Lower lobe of right lung (tissue), 2 donors: ENCODE results near the gene ACYP2. TPM values are rescaled to one million over a fixed set of nuclear protein-coding genes. Genes with fewer than 3 reads are reported as not detected.

Experiments used
- ATAC-seq, 2 donors: fragments of 200-7000 bp; cut with Tn5 transposase; one replicate each; pipeline ENCODE4 v1.9.1; 2020 to 2022; ENCODE audit warnings: mild to moderate bottlenecking in 2 of 2, moderate library complexity in 2 of 2
- DNase-seq: peaks from one replicate; pipeline ENCODE4 v3.0.0-alpha.2; 2020
- H3K27ac ChIP-seq: fragments of 200-600 bp; one replicate; pipeline ENCODE4 v1.8.0; 2022
- H3K27me3 ChIP-seq: fragments of 200-600 bp; one replicate; pipeline ENCODE4 v1.8.0; 2022; ENCODE audit warnings: low read depth
- H3K36me3 ChIP-seq: fragments of 200-600 bp; one replicate; pipeline ENCODE4 v1.8.0; 2022; ENCODE audit warnings: mild to moderate bottlenecking
- H3K4me1 ChIP-seq: fragments of 200-600 bp; one replicate; pipeline ENCODE4 v1.8.0; 2022
- H3K4me3 ChIP-seq: fragments of 200-600 bp; one replicate; pipeline ENCODE4 v1.8.0; 2022; ENCODE audit warnings: mild to moderate bottlenecking
- H3K9me3 ChIP-seq: fragments of 200-600 bp; one replicate; pipeline ENCODE4 v1.8.0; 2022
- CTCF ChIP-seq: fragments of 200-600 bp; IDR thresholded peaks from one replicate; pipeline ENCODE4 v1.8.0; 2022; ENCODE audit warnings: antibody characterized with exemption, mild to moderate bottlenecking
- intact Hi-C: fragments of 100-400 bp; cut with DNase I; formaldehyde crosslinking; loops from one replicate; pipeline ENCODE4 v1.11.0; 2022
- total RNA-seq: library from RNA; stranded (reverse); fragmentation: NEBNext Ultra II Directional; extraction: Animal tissue kit (Norgen Biotek cat#: 25700); gene quantifications from one replicate; pipeline ENCODE4 v1.2.1, GENCODE V29; 2021
- donor health status: DM: no; HTN: yes; CAD: no; lungs with severe emphysema.

ACYP2 gene
- total RNA-seq, 1 donor from 2014 or later, result 15.3 TPM

GRCh38 chr2:54083021-54083420 lies 32.4 kb upstream of the ACYP2 start:
- intact Hi-C loops, result no loop called here
- Histone ChIP-seq H3K27me3 (no peaks in the 10 kb centered on the region), H3K36me3 (no peaks in the 10 kb centered on the region), H3K4me1 (peaks cover under 1% of the 10 kb centered on the region), H3K4me3 (no peak overlapping the region), H3K27ac (no peak overlapping the region), H3K9me3 (no peaks in the 10 kb centered on the region)
- no peak for ATAC-seq
- TF ChIP-seq CTCF, result no peak
- no peak for DNase-seq

GRCh38 chr2:54083445-54083844 lies 32.0 kb upstream of the ACYP2 start:
- intact Hi-C loops, result no loop called here
- no peak for ATAC-seq
- no peak for TF ChIP-seq CTCF
- DNase-seq, result no peak
- Histone ChIP-seq H3K27me3 (no peaks in the 10 kb centered on the region), H3K27ac (no peak overlapping the region), H3K4me3 (no peak overlapping the region), H3K4me1 (peaks cover 4% of the 10 kb centered on the region), H3K36me3 (no peaks in the 10 kb centered on the region), H3K9me3 (no peaks in the 10 kb centered on the region)

GRCh38 chr2:54084600-54084999 lies 30.8 kb upstream of the ACYP2 start:
- intact Hi-C loops, result no loop called here
- no peak for DNase-seq
- Histone ChIP-seq H3K9me3 (no peaks in the 10 kb centered on the region), H3K36me3 (no peaks in the 10 kb centered on the region), H3K4me3 (no peak overlapping the region), H3K27ac (no peak overlapping the region), H3K27me3 (no peaks in the 10 kb centered on the region), H3K4me1 (peaks cover 4% of the 10 kb centered on the region)
- peak; percentile 18 for TF ChIP-seq CTCF
- ATAC-seq, result no peak

GRCh38 chr2:54085069-54085468 lies 30.3 kb upstream of the ACYP2 start:
- DNase-seq (no peak), ATAC-seq (peak; percentile 45 to 51)
- no peak overlapping the region for H3K27ac ChIP-seq
- intact Hi-C loops, result no loop called here
- no peak for TF ChIP-seq CTCF
- no peaks in the 10 kb centered on the region for H3K9me3 ChIP-seq
- H3K4me3 ChIP-seq, result no peak overlapping the region
- H3K36me3 ChIP-seq, result no peaks in the 10 kb centered on the region
- no peaks in the 10 kb centered on the region for H3K27me3 ChIP-seq
- peaks cover 4% of the 10 kb centered on the region for H3K4me1 ChIP-seq

- H3K27ac ChIP-seq, result no peak overlapping the region
- H3K9me3 ChIP-seq, result no peaks in the 10 kb centered on the region
- H3K36me3 ChIP-seq, result no peaks in the 10 kb centered on the region
- peaks cover 4% of the 10 kb centered on the region for H3K4me1 ChIP-seq
- no peaks in the 10 kb centered on the region for H3K27me3 ChIP-seq
- no peak for TF ChIP-seq CTCF
- intact Hi-C loops, result no loop called here
- ATAC-seq (no peak), DNase-seq (no peak)
- H3K4me3 ChIP-seq, result no peak overlapping the region
Observed at GRCh38 chr2:54086157-54086556, 29.3 kb upstream of the ACYP2 start.

- no peaks in the 10 kb centered on the region for H3K9me3 ChIP-seq
- peaks cover 4% of the 10 kb centered on the region for H3K4me1 ChIP-seq
- no peak overlapping the region for H3K4me3 ChIP-seq
- intact Hi-C loops, result no loop called here
- no peak for TF ChIP-seq CTCF
- H3K27me3 ChIP-seq, result no peaks in the 10 kb centered on the region
- ATAC-seq (peak; percentile 13 to 52), DNase-seq (no peak)
- no peak overlapping the region for H3K27ac ChIP-seq
- no peaks in the 10 kb centered on the region for H3K36me3 ChIP-seq
Observed at GRCh38 chr2:54088191-54088634, 27.2 kb upstream of the ACYP2 start.
